DND-41 (cell line): ENCODE measurements around the gene NBPF20.
"Not testable (repeated sequence)": the region's sequence is repeated elsewhere in the genome, so short reads cannot be mapped to it uniquely, and the experiment has no call there.

ENCODE experiments used
- ATAC-seq: fragments of 200-7000 bp; cut with Tn5 transposase; 3 replicates; pipeline ENCODE4 v1.9.1; 2021; ENCODE audit warnings: low read depth; ENCODE audit not compliant: insufficient read depth
- DNase-seq: peaks from one replicate; pipeline ENCODE4 v3.0.0-alpha.2; 2020
- H2AFZ ChIP-seq: 2 replicates; pipeline ENCODE4 v1.6.0; 2012; ENCODE audit warnings: low read depth, low read length
- H3K27ac ChIP-seq: 2 replicates; pipeline ENCODE4 v1.5.1; 2012; ENCODE audit warnings: low read length, inconsistent platforms
- H3K27me3 ChIP-seq: fragments of 200-600 bp; sonication (generic); 2 replicates; pipeline ENCODE4 v1.6.0; 2012; ENCODE audit warnings: low read length, mild to moderate bottlenecking, inconsistent platforms; ENCODE audit not compliant: insufficient read depth, poor library complexity
- H3K36me3 ChIP-seq: 2 replicates; pipeline ENCODE4 v1.5.1; 2012; ENCODE audit warnings: low read length, inconsistent platforms; ENCODE audit not compliant: insufficient read depth
- H3K4me1 ChIP-seq: 2 replicates; pipeline ENCODE4 v1.5.1; 2012; ENCODE audit warnings: mild to moderate bottlenecking, low read length; ENCODE audit not compliant: insufficient read depth
- H3K4me2 ChIP-seq: 2 replicates; pipeline ENCODE4 v1.6.0; 2012; ENCODE audit warnings: mild to moderate bottlenecking, moderate library complexity, low read length, inconsistent platforms; ENCODE audit not compliant: insufficient read depth
- H3K4me3 ChIP-seq, 2 experiments: fragments of 200-600 bp in 1 of 2; shearing (Covaris generic) in 1 of 2; 2 replicates each; pipeline ENCODE4 v1.5.1; 2012 to 2016; ENCODE audit warnings: inconsistent platforms in 2 of 2, low read length in 2 of 2, mild to moderate bottlenecking in 2 of 2, low read depth in 1 of 2, moderate library complexity in 1 of 2
- H3K79me2 ChIP-seq: 2 replicates; pipeline ENCODE4 v1.6.0; 2012; ENCODE audit warnings: low read length, inconsistent platforms; ENCODE audit not compliant: insufficient read depth
- H3K9ac ChIP-seq: 2 replicates; pipeline ENCODE4 v1.6.0; 2012; ENCODE audit warnings: low read depth, mild to moderate bottlenecking, inconsistent platforms, low read length, moderate library complexity
- H3K9me3 ChIP-seq: 2 replicates; pipeline ENCODE4 v1.5.1; 2012; ENCODE audit warnings: low read length, moderate library complexity, mild to moderate bottlenecking, inconsistent platforms; ENCODE audit not compliant: insufficient read depth, severe bottlenecking
- H4K20me1 ChIP-seq: 2 replicates; pipeline ENCODE4 v1.6.0; 2012; ENCODE audit warnings: low read length; ENCODE audit not compliant: insufficient read depth

The NBPF20 gene

DNA sequence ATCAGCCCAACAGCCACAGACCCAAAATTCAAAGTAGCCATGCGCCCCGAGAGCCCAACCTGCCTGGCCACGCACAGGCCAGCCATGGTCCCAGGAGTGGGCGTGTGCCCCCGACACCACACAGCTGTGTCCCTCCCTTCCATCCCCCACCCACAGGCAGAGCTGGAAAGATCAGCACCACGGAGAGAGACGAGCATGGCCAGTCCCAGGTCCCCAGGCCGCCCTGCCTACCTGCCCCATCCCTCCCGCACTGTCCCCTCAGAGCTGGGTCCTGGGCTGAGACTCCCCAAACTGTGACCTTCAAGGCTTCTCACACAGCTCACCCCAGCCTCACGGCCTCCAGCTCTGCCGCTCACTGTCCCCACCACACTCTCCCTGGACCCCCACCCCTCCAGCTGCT is 19.8 kb upstream of the NBPF20 start:
- H3K4me3 ChIP-seq, H3K4me2 ChIP-seq, H3K79me2 ChIP-seq, H4K20me1 ChIP-seq, H3K4me1 ChIP-seq, H3K9ac ChIP-seq, H2AFZ ChIP-seq, H3K36me3 ChIP-seq, H3K27ac ChIP-seq, DNase-seq, H3K27me3 ChIP-seq, H3K9me3 ChIP-seq: not testable (repeated sequence)
- peak; percentile 65; the same call in 2 of the 3 replicates for ATAC-seq

- H3K36me3 ChIP-seq, H3K9ac ChIP-seq, H2AFZ ChIP-seq, H3K27me3 ChIP-seq, H4K20me1 ChIP-seq, H3K4me3 ChIP-seq, DNase-seq, H3K4me1 ChIP-seq, H3K79me2 ChIP-seq, ATAC-seq, H3K9me3 ChIP-seq, H3K27ac ChIP-seq, H3K4me2 ChIP-seq: not testable (repeated sequence)
These were observed 16.9 kb upstream of the NBPF20 start for GRCh38 chr1:145442340-145442739.

- not testable (repeated sequence) for H3K79me2 ChIP-seq, H3K9me3 ChIP-seq, H3K36me3 ChIP-seq, H3K4me3 ChIP-seq, H3K9ac ChIP-seq, H3K27ac ChIP-seq, DNase-seq, H4K20me1 ChIP-seq, H3K4me2 ChIP-seq, H3K4me1 ChIP-seq, ATAC-seq, H3K27me3 ChIP-seq, H2AFZ ChIP-seq
These were observed 6.2 kb upstream of the NBPF20 start for GRCh38 chr1:145431363-145432256.

DNA sequence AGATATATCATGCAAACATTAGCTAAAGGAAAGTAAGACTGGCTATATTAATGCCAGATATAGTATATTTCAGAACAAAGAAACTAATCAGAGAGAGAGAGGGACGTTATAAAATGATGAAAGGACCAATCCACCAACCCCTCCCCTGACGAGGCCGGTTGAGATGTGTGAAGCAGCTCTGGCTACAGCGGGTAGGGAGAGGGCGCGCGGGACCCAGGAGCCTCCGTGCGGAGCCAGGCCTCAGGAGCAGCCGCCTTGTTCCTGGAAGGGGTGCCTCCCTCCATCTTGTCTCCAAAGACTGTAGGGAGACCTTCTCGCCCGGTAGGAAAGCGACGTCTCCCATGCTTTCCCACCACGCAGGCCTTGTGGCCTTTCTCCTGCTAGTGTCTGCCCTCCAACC is 5.4 kb upstream of the NBPF20 start:
- H2AFZ ChIP-seq: not testable (repeated sequence)

GRCh38 chr1:145429329-145429728 is 3.9 kb upstream of the NBPF20 start:
- not testable (repeated sequence) for H3K79me2 ChIP-seq, DNase-seq, H2AFZ ChIP-seq, ATAC-seq, H3K4me3 ChIP-seq, H3K27ac ChIP-seq, H3K9me3 ChIP-seq, H3K4me2 ChIP-seq, H3K27me3 ChIP-seq, H3K36me3 ChIP-seq, H3K9ac ChIP-seq, H4K20me1 ChIP-seq
- peaks cover 15% of the 10 kb centered on the region for H3K4me1 ChIP-seq

More for the DNA sequence above, 5.4 kb upstream of the NBPF20 start:
- H4K20me1 ChIP-seq, H3K4me1 ChIP-seq, H3K36me3 ChIP-seq, ATAC-seq, H3K4me2 ChIP-seq, H3K79me2 ChIP-seq, H3K9me3 ChIP-seq, H3K27ac ChIP-seq, H3K27me3 ChIP-seq, H3K4me3 ChIP-seq, DNase-seq, H3K9ac ChIP-seq: not testable (repeated sequence)

DNA sequence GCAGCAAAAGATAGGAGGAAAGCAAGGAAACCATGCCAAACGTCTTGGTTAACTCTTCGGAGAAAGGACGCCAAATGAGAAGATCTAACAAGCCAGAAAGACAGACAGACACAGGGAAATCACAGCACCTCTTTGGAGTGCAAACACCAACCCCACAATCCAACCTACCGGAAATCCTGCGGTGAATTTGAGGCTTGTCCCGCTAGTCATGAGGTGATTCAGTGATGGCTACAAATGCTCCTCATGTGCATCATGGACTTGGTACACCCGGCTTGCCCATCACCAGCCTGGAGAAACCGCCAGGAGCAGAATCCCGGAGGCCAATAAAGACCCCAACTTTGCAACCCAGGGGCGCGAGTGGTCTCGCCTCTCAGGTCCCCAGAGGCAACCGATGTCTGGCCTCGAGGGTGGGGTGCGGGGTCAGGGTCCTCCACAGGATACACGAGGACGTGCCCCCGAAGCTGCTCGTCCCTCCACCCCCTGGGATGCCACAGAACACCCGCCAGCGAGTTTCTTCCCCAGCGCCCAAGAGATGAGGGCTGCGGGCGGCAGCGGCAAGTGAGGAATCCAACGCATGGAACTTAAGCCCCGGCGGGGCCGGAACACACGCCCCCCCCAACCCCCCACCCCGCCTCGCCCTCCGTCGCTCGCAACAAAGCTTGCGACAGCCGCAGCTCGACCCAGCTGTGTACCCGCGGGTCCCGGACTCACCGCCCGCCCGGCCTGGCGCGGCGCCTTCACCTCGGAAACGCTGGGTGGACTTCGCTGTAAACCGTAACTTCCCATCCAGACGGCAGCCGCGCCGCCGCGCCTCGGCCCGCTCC is 579 bp downstream of the NBPF20 start:
- not testable (repeated sequence) for H3K79me2 ChIP-seq, H4K20me1 ChIP-seq, H3K36me3 ChIP-seq, H3K27ac ChIP-seq, H3K27me3 ChIP-seq, H3K9me3 ChIP-seq
- H3K4me1 ChIP-seq: peaks cover 16% of the 10 kb centered on the region
- peak overlapping the region; percentile 57 to 90; a peak in 3 of 4 replicates for H3K4me3 ChIP-seq
- H3K9ac ChIP-seq: peak overlapping the region; percentile 65
- peak overlapping the region; percentile 97 for H3K4me2 ChIP-seq
- peak; percentile 78 for ATAC-seq
- peak overlapping the region; percentile 99 for H2AFZ ChIP-seq
- peak; percentile 46 for DNase-seq

DNA sequence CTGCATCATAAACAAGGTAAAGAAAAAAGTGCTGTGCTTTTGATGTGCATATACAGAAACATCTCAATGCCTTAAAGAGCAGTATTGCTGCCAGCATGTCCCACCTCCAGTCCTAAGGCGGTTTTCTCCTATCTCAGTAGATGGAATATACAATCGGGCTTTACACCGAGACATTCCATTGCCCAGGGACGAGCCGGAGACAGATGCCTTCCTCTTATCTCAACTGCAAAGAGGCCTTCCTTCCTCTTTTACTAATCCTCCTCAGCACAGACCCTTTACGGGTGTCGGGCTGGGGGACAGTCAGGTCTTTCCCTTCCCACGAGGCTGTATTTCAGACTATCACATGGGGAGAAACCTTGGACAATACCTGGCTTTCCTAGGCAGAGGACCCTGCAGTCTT is 10.3 kb downstream of the NBPF20 start:
- not testable (repeated sequence) for H3K9me3 ChIP-seq, H2AFZ ChIP-seq, H3K27ac ChIP-seq, H3K4me2 ChIP-seq, H3K79me2 ChIP-seq, H3K27me3 ChIP-seq, ATAC-seq, DNase-seq, H3K36me3 ChIP-seq, H3K9ac ChIP-seq, H4K20me1 ChIP-seq, H3K4me3 ChIP-seq, H3K4me1 ChIP-seq

- H3K36me3 ChIP-seq, H3K79me2 ChIP-seq, H3K27me3 ChIP-seq, DNase-seq, H3K4me2 ChIP-seq, ATAC-seq, H3K9ac ChIP-seq, H3K4me1 ChIP-seq, H3K4me3 ChIP-seq, H3K9me3 ChIP-seq, H2AFZ ChIP-seq, H3K27ac ChIP-seq, H4K20me1 ChIP-seq: not testable (repeated sequence)
These were observed 18.1 kb downstream of the NBPF20 start for GRCh38 chr1:145407266-145407665.
